OCI-LY7 (cell line): ENCODE results near the gene SCYGR3.

Source experiments
- EZH2phosphoT487 ChIP-seq: fragments of 200-600 bp; sonication (generic); IDR thresholded peaks from 2 replicates; pipeline ENCODE4 v1.6.1; 2018; ENCODE audit warnings: low read depth, borderline replicate concordance, mild to moderate bottlenecking, mixed run types, antibody characterized with exemption, low read length, moderate library complexity, mixed read lengths
- TF ChIP-seq, protein P1 (sequence below): fragments of 200-600 bp; sonication (generic); conservative IDR thresholded peaks from 2 replicates; pipeline ENCODE4 v1.5.1; 2014; ENCODE audit warnings: mild to moderate bottlenecking, antibody characterized with exemption, low read length, moderate library complexity, mixed read lengths

DNA sequence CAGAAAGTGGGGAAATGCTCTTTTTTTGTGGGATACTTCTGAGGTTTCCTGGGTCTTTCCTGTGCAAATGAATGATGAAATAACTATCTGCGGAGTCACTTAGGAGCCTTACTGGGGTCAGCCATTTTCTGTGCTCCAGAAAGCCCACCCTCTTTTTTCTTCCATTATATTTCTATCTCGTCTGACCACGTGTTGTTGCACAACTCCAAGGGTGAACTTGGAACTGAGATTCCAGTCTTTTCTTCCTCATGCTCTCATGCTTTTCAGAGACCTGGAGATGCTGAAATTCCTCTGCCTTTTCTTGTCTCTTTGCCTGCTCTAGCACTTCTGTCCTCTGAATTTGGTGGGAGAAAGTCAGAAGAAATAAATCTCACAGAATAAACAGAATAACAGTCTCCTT is 47.2 kb upstream of the SCYGR3 start:
- TF ChIP-seq, protein P1, sequence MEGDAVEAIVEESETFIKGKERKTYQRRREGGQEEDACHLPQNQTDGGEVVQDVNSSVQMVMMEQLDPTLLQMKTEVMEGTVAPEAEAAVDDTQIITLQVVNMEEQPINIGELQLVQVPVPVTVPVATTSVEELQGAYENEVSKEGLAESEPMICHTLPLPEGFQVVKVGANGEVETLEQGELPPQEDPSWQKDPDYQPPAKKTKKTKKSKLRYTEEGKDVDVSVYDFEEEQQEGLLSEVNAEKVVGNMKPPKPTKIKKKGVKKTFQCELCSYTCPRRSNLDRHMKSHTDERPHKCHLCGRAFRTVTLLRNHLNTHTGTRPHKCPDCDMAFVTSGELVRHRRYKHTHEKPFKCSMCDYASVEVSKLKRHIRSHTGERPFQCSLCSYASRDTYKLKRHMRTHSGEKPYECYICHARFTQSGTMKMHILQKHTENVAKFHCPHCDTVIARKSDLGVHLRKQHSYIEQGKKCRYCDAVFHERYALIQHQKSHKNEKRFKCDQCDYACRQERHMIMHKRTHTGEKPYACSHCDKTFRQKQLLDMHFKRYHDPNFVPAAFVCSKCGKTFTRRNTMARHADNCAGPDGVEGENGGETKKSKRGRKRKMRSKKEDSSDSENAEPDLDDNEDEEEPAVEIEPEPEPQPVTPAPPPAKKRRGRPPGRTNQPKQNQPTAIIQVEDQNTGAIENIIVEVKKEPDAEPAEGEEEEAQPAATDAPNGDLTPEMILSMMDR = no peak
- no peak for TF ChIP-seq EZH2phosphoT487
